Activated T-helper 2 cell treated with anti-CD3 and anti-CD28 coated beads, Interferon-gamma antibody, Interleukin-2, Interleukin-4, amounts not matched to agents 10 μg/mL and 5 μg/mL and 100 μg/mL, durations not matched to agents 14 hours and 24 hours and 36 hours (primary cell): Measurements from ENCODE around the gene RHBDF2. TPM values are rescaled to one million over a fixed set of nuclear protein-coding genes. Genes with fewer than 3 reads are reported as not detected.
"Not testable (repeated sequence)": the region's sequence is repeated elsewhere in the genome, so short reads cannot be mapped to it uniquely, and the experiment has no call there.

Source experiments
- DNase-seq: peaks from one replicate; pipeline ENCODE4 v3.0.0; 2021; ENCODE audit warnings: low spot score
- H3K27ac Mint-ChIP-seq: one replicate; pipeline ENCODE4 v1.8.0; 2021; ENCODE audit warnings: mixed read lengths
- H3K27me3 Mint-ChIP-seq: one replicate; pipeline ENCODE4 v1.8.0; 2021; ENCODE audit warnings: low read depth, mixed read lengths
- H3K36me3 Mint-ChIP-seq: one replicate; pipeline ENCODE4 v1.8.0; 2021; ENCODE audit warnings: low read depth, mixed read lengths
- H3K4me1 Mint-ChIP-seq: one replicate; pipeline ENCODE4 v1.8.0; 2021; ENCODE audit warnings: low read depth, mixed read lengths
- H3K4me3 Mint-ChIP-seq: one replicate; pipeline ENCODE4 v1.8.0; 2021; ENCODE audit warnings: low read depth, mild to moderate bottlenecking, moderate library complexity, mixed read lengths
- H3K9me3 Mint-ChIP-seq: one replicate; pipeline ENCODE4 v1.8.0; 2021; ENCODE audit warnings: mixed read lengths
- intact Hi-C: fragments of 100-400 bp; cut with micrococcal nuclease; formaldehyde crosslinking; loops from one replicate; pipeline ENCODE4 v1.15.1; 2023
- total RNA-seq: library from RNA; stranded (reverse); gene quantifications from 2 replicates; pipeline ENCODE4 v1.2.3, GENCODE V29; 2022

Gene RHBDF2
- total RNA-seq, 1 donor from 2014 or later = 45.3 TPM

GRCh38 chr17:76511668-76512365 lies 10.6 kb upstream of the RHBDF2 start:
- H3K4me3 Mint-ChIP-seq = no peak overlapping the region
- DNase-seq = no peak
- intact Hi-C loops = no loop called here

DNA sequence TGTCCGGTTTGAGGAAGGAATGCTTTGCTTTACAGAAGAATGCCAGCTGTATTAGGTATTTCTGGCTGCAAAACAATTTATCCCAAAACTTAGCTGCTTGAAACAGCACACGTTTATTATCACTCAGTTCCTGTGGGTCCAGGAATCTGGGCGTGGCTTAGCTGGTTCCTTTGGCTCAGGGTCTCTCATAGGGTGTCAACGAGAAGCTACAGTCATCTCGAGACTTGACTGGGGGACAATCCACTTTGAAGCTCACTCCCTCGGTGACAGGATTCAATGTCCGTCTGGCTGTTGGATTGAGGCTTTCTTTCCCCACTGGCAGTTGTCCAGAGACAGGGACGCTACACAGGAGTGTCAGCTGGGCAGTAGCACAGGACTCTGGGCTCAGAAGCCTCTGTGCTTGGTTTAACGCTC lies 9.6 kb upstream of the RHBDF2 start:
- peaks cover 40% of the 10 kb centered on the region for H3K4me1 Mint-ChIP-seq
- no peaks in the 10 kb centered on the region for H3K9me3 Mint-ChIP-seq
- H3K36me3 Mint-ChIP-seq = no peaks in the 10 kb centered on the region
- DNase-seq = no peak
- intact Hi-C loops = no loop called here
- H3K27me3 Mint-ChIP-seq = peaks cover 7% of the 10 kb centered on the region
- no peak overlapping the region for H3K27ac Mint-ChIP-seq
- no peak overlapping the region for H3K4me3 Mint-ChIP-seq

More at GRCh38 chr17:76511668-76512365, 10.6 kb upstream of the RHBDF2 start:
- Mint-ChIP-seq H3K4me1 (peaks cover 39% of the 10 kb centered on the region), H3K27ac (no peak overlapping the region), H3K27me3 (peaks cover 7% of the 10 kb centered on the region), H3K36me3 (no peaks in the 10 kb centered on the region), H3K9me3 (no peaks in the 10 kb centered on the region)

GRCh38 chr17:76508472-76509063 lies 7.3 kb upstream of the RHBDF2 start:
- H3K4me3 Mint-ChIP-seq, H3K27ac Mint-ChIP-seq, H3K9me3 Mint-ChIP-seq, DNase-seq, H3K36me3 Mint-ChIP-seq, H3K27me3 Mint-ChIP-seq, intact Hi-C loops: not testable (repeated sequence)
- H3K4me1 Mint-ChIP-seq = peaks cover 24% of the 10 kb centered on the region

DNA sequence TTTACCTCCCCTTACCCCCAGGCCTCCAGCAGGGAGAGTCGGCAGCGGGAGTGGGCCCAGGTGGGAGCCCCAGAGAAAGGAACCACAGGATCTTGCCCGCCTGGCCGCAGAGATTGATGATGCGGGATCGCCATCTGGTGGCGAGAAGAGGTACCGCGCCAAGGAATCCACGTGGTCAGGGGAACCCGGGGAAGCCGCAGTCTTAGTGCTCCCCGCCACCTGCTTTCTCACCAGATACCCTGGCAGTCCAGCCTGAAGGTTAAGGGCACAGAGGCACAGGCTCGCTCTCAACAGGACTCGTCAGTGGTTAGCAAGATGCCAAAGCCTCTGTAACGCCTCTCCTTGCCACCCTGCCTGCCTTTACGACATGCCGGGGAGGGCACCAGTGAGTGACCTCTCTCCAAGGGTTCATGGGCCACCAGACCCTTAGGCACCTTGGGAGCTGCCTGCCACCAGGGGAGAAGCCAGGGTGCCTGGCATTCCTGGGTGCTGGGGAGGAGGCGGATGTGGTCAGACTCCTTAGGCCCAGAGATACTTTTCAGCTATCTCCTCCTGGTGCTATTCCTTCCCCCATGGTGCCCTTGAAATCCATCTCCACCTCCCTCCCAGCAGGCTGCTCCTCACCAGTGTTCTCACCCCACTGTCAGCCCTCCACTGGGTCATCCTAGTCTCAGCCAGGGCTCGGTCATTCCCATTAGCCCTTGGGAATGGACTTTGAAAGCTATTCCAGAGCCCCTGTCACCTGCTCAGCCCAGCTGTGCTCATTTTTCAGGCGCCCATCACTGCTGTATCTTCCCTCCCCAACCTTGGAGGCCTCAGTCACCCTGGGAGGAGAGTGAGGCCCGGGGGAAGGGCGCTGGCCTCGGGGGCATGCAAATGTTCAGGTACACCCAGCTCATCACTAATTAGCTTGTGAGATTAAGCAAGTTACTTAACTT lies 5.5 kb upstream of the RHBDF2 start:
- no peak overlapping the region for H3K4me3 Mint-ChIP-seq
- DNase-seq = peak; percentile 84
- intact Hi-C loops = loop anchor here (1.0 to 2.0 kb wide), 2 partner anchors 40 to 98 kb away; no protein-coding TSS in a partner anchor
- no peaks in the 10 kb centered on the region for H3K9me3 Mint-ChIP-seq
- H3K27me3 Mint-ChIP-seq = peaks cover 7% of the 10 kb centered on the region
- no peaks in the 10 kb centered on the region for H3K36me3 Mint-ChIP-seq
- no peak overlapping the region for H3K27ac Mint-ChIP-seq
- peaks cover 19% of the 10 kb centered on the region for H3K4me1 Mint-ChIP-seq

GRCh38 chr17:76504117-76504516 lies 2.9 kb upstream of the RHBDF2 start:
- DNase-seq = no peak
- Mint-ChIP-seq H3K4me1 (peaks cover 27% of the 10 kb centered on the region), H3K27me3 (peaks cover 7% of the 10 kb centered on the region), H3K36me3 (peaks cover 6% of the 10 kb centered on the region), H3K4me3 (no peak overlapping the region), H3K27ac (no peak overlapping the region), H3K9me3 (no peaks in the 10 kb centered on the region)
- intact Hi-C loops = no loop called here

DNA sequence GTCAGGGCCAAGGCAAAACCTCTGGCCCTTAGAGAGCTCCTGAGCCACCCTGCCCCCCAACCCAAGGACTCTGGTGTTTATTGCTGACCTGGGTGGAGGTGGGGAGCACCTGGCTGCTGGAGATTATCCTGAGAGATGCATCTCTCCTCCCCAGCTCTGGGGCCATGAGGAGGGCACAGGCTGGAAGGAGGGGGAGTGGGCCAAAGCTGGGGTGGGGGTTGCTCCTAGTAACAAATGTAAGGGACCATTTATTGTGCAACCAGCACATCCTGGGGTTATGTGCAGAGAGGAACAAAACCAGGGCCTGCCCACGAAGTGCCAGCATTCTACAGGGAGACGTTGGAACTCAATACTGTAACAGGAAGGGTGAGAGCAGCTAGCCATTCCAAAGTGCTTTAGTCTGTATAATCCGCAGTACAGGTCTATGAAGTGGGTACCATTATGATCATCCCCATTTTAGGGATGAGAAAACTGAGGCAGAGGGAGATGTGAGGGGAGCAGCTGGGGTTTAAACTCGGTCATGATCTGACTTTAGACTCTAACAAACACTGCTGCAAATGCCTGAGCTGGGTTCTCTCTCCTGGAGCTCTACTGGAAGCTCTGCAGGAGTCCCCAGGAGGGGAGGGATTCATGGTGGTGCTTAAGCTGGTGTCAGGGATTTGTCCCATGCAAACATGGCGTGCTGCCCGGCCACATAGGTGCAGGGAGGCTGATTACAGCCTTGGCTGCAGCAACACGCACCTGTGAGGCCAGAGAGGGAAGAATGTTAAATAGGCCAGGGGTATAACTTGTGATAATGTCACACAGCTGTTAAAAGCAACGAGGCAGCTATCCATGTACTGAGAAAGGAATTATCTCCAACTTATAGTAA lies 1.4 kb upstream of the RHBDF2 start:
- Mint-ChIP-seq H3K36me3 (peaks cover 6% of the 10 kb centered on the region), H3K27me3 (no peaks in the 10 kb centered on the region), H3K27ac (no peak overlapping the region), H3K4me1 (peaks cover 25% of the 10 kb centered on the region), H3K9me3 (no peaks in the 10 kb centered on the region), H3K4me3 (peak overlapping the region; percentile 80)
- DNase-seq = no peak
- intact Hi-C loops = no loop called here

- Mint-ChIP-seq H3K27ac (peak overlapping the region; percentile 92), H3K4me3 (peak overlapping the region; percentile 80), H3K9me3 (no peaks in the 10 kb centered on the region), H3K36me3 (peaks cover 6% of the 10 kb centered on the region), H3K27me3 (no peaks in the 10 kb centered on the region), H3K4me1 (peaks cover 25% of the 10 kb centered on the region)
- no peak for DNase-seq
- intact Hi-C loops = loop anchor here (1.0 kb wide), 1 partner anchor 36 kb away; no protein-coding TSS in a partner anchor
Observed at GRCh38 chr17:76501827-76502307, 644 bp upstream of the RHBDF2 start.

GRCh38 chr17:76500747-76501017 lies 541 bp downstream of the RHBDF2 start:
- H3K36me3 Mint-ChIP-seq = peaks cover 6% of the 10 kb centered on the region

DNA sequence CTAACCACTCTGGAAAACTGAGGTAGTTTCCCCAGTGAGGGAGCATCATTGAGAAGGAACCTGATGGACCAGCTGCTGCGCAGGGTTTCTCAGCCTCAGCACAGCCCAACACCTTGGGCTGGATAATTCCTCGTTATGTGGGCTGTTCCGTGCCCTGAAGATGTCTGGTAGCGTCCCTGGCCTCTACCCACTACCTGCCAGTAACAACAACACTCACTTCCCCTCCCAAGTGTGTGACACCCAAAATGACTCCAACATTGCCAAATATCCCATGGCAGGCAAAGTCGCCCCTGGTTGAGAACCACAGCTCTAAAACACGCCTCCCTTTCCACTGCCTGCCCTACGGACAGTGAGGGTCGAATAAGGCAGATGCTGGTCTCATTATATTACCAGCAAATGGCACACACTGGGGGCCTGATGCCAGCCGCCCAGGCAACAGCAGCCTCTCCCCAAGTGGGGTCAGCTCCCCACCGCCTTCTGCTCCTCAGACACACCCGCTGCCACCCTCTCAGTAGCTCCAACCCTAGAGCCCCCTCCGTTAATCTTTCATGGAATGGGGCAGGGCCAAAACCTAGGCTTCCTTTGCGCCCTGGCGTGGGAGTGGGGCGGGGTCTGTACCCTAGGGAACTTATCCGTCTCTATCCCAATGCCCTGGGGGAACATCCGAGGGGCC lies 1.0 kb downstream of the RHBDF2 start:
- Mint-ChIP-seq H3K4me1 (peaks cover 19% of the 10 kb centered on the region), H3K4me3 (peak overlapping the region; percentile 88), H3K27me3 (no peaks in the 10 kb centered on the region), H3K27ac (no peak overlapping the region), H3K9me3 (no peaks in the 10 kb centered on the region), H3K36me3 (peaks cover 6% of the 10 kb centered on the region)
- no peak for DNase-seq
- intact Hi-C loops = no loop called here

More at GRCh38 chr17:76500747-76501017, 541 bp downstream of the RHBDF2 start:
- Mint-ChIP-seq H3K9me3 (no peaks in the 10 kb centered on the region), H3K4me1 (peaks cover 19% of the 10 kb centered on the region), H3K27me3 (no peaks in the 10 kb centered on the region), H3K4me3 (peak overlapping the region; percentile 88), H3K27ac (no peak overlapping the region)
- intact Hi-C loops = loop anchor here (1.0 kb wide), 1 partner anchor 34 kb away; no protein-coding TSS in a partner anchor
- DNase-seq = no peak

- no peak for DNase-seq
- H3K27ac Mint-ChIP-seq = no peak overlapping the region
- H3K4me1 Mint-ChIP-seq = peaks cover 19% of the 10 kb centered on the region
- intact Hi-C loops = loop anchor here (5.0 kb wide), 1 partner anchor 312 kb away; no protein-coding TSS in a partner anchor
- no peak overlapping the region for H3K4me3 Mint-ChIP-seq
- no peaks in the 10 kb centered on the region for H3K9me3 Mint-ChIP-seq
- peaks cover 6% of the 10 kb centered on the region for H3K36me3 Mint-ChIP-seq
- no peaks in the 10 kb centered on the region for H3K27me3 Mint-ChIP-seq
Observed at GRCh38 chr17:76499267-76499667, 2.0 kb downstream of the RHBDF2 start.

DNA sequence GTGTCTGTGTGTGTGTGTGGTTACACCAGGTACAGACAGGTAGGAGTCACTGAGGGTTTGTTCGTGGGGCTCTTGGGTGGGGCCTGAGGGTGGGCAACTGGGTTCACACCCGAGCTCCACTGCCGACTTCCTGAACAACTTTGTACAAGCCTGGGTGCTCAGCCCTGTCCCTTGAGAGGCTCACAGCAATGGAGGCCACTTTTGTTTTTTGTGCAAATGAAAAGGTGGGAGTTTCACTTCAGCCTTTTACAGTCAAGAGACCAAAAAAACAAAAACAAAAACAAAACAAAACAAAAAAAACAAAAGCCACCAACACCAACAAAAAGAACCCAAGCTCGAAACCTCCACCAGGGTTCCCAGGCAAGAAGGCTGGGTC lies 2.4 kb downstream of the RHBDF2 start:
- no peaks in the 10 kb centered on the region for H3K9me3 Mint-ChIP-seq
- peaks cover 6% of the 10 kb centered on the region for H3K36me3 Mint-ChIP-seq
- H3K4me3 Mint-ChIP-seq = peak overlapping the region; percentile 26
- H3K27me3 Mint-ChIP-seq = no peaks in the 10 kb centered on the region
- H3K27ac Mint-ChIP-seq = no peak overlapping the region
- no peak for DNase-seq
- intact Hi-C loops = loop anchor here (5.0 kb wide), 1 partner anchor 312 kb away; no protein-coding TSS in a partner anchor
- H3K4me1 Mint-ChIP-seq = peaks cover 21% of the 10 kb centered on the region
